GM10847 (cell line): ENCODE results near the gene TMPRSS9.

Experiments
- POLR2A ChIP-seq: IDR thresholded peaks from 2 replicates; pipeline ENCODE4 v1.6.1; 2011; ENCODE audit not compliant: insufficient read length; ENCODE audit errors: extremely low read depth

TMPRSS9 gene

DNA sequence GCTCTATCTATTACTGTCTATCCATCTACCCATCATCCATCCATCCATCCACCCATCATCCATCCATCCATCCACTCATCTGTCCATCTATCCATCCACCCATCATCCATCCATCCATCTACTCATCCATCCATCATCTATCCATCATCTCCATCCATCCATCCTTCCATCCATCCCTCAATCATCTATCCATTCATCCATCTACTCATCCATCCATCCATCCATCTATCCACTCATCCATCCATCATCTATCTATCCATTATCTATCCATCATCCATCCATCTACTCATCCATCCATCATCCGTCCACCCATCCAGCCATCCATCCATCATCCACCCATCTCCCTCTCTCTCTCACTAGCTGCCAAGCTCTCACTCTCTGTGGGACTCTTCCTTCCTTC is 80.5 kb downstream of the TMPRSS9 start:
- TF ChIP-seq POLR2A: no peak

- no peak for TF ChIP-seq POLR2A
Observed at GRCh38 chr19:2441096-2441752, 81.2 kb downstream of the TMPRSS9 start.

GRCh38 chr19:2443116-2443784 is 83.2 kb downstream of the TMPRSS9 start:
- no peak for TF ChIP-seq POLR2A

GRCh38 chr19:2443785-2444182 is 83.7 kb downstream of the TMPRSS9 start:
- no peak for TF ChIP-seq POLR2A

GRCh38 chr19:2444251-2445002 is 84.4 kb downstream of the TMPRSS9 start:
- TF ChIP-seq POLR2A: no peak

- no peak for TF ChIP-seq POLR2A
Observed at GRCh38 chr19:2446381-2446780, 86.3 kb downstream of the TMPRSS9 start.

DNA sequence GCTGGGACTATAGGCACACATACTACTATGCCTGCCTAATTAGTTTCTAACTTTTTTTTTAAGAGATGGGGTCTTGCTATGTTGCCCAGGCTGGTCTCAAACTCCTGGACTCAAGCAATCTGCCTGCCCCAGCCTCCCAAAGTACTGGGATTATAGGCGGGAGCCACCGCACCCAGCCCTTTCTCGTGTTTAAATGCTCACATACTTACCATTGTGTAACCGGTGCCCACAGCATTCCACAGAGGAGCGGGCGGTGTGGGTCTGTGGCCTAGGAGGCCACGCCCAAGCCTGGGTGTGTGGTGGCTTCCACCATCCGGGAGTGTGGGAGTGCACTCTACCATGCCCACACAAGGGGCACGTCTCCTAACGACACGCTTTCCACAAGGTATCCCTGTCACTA is 89.0 kb downstream of the TMPRSS9 start:
- TF ChIP-seq POLR2A: no peak

GRCh38 chr19:2451138-2451537 is 91.1 kb downstream of the TMPRSS9 start:
- TF ChIP-seq POLR2A: no peak

GRCh38 chr19:2451741-2452140 is 91.7 kb downstream of the TMPRSS9 start:
- no peak for TF ChIP-seq POLR2A

- no peak for TF ChIP-seq POLR2A
Observed at GRCh38 chr19:2453431-2454025, 93.5 kb downstream of the TMPRSS9 start.

GRCh38 chr19:2454199-2454961 is 94.3 kb downstream of the TMPRSS9 start:
- TF ChIP-seq POLR2A: no peak

DNA sequence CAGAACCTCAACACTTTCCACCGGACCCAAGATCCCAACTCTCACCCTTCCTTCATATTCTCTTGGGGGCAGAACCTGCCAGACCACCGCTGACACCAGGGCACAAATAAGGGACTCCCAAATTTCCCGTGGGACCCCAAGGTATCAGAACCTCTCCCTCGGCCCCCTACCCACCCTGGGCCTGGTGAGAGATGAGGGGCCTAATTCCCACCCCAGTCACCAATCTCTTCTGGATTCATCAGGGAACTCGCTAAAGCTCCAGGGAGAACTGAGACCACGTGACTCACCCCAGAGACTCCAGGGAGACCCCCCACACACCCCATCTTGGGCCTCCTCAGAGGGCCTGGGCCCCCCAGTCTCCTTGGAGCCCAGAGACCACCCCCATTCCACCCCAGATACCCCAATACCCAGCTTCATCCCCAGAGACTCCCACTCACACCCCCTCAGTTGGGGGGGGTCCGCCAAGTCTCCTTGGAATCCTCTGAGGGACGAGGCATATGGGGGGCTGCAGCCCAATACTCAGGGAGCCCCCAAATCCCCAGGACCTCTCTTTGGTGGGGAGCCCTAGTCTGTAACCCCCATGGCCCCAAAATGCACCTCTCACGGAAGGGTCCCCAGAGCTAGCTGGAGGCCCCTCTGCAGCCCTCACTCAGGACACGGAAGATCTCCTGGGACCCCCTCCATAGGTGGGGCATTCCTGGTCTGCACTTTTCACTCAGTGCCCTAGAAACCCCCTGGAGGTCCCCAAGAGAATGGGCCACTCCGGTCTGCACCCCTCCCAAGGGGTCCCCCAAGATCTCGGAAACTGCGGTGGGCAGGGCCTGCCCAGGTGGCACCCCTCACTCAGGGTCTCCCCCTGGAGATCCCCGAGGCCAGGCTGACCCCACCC is 95.1 kb downstream of the TMPRSS9 start:
- no peak for TF ChIP-seq POLR2A

- TF ChIP-seq POLR2A: no peak
Observed at GRCh38 chr19:2455851-2456570, 95.9 kb downstream of the TMPRSS9 start.
